HepG2 (cell line): ENCODE measurements around the gene SNX13. TPM values are rescaled to one million over a fixed set of nuclear protein-coding genes. Genes with fewer than 3 reads are reported as not detected.

Experiments used
- ATAC-seq: fragments of 200-7000 bp; cut with Tn5 transposase; 3 replicates; pipeline ENCODE4 v1.9.1; 2020; ENCODE audit warnings: mild to moderate bottlenecking, moderate library complexity
- BruUV-seq: library from RNA; stranded (reverse); fragments of 400-500 nt; replicated peaks from 2 replicates; lab custom pipeline; 2021; lab: Mats Ljungman, UMichigan
- CTCF ChIA-PET: fragments of 300-600 bp; formaldehyde crosslinking; extraction: SDS; loops from one replicate; lab custom pipeline; 2021; ENCODE audit warnings: low total read pairs, inconsistent platforms, low intra/inter-chr PET ratio; lab: Yijun Ruan, JAX
- POLR2A ChIA-PET: fragments of 350-600 bp; sonication (Branson Sonifier 250); formaldehyde crosslinking; loops from one replicate; lab custom pipeline; 2020; ENCODE audit warnings: antibody characterized with exemption, inconsistent platforms; lab: Yijun Ruan, JAX
- DNase-seq: peaks from one replicate; pipeline ENCODE4 v3.0.0-alpha.2; 2015; ENCODE audit warnings: low spot score
- FAIRE-seq: peaks from 3 replicates; lab custom pipeline; 2011; peaks lifted over from hg19 to GRCh38; lab: Jason Lieb, UNC
- H2AFZ ChIP-seq: one replicate; pipeline ENCODE4 v1.6.1; 2011; ENCODE audit warnings: low read length, inconsistent platforms
- H3K27ac ChIP-seq: fragments of 300-600 bp; 3 replicates; pipeline ENCODE4 v1.8.0; 2011; ENCODE audit warnings: mixed run types, mild to moderate bottlenecking, mixed read lengths, low read length, inconsistent platforms; ENCODE audit not compliant: insufficient read depth; ENCODE audit errors: extremely low read length
- H3K27me3 ChIP-seq, 2 experiments: fragments of 200-600 bp in 1 of 2; 2 replicates in 1 of 2; 3 replicates in 1 of 2; pipeline versions ENCODE4 v1.6.0 to v1.8.0; 2011; ENCODE audit warnings: low read length in 2 of 2, mild to moderate bottlenecking in 2 of 2, moderate library complexity in 2 of 2, inconsistent platforms in 1 of 2; ENCODE audit not compliant: insufficient read depth in 2 of 2, control insufficient read depth in 1 of 2
- H3K36me3 ChIP-seq, 2 experiments: fragments of 200-600 bp in 1 of 2; replicated peaks in 1 of 2; 2 replicates in 1 of 2; 3 replicates in 1 of 2; pipeline versions ENCODE4 v1.5.1 to v1.8.0; 2011; ENCODE audit warnings: low read length in 2 of 2, inconsistent platforms in 1 of 2; ENCODE audit not compliant: insufficient read depth in 2 of 2, control insufficient read depth in 1 of 2
- H3K4me1 ChIP-seq: 2 replicates; pipeline ENCODE4 v1.5.1; 2012; ENCODE audit warnings: low read length, inconsistent platforms; ENCODE audit not compliant: insufficient read depth
- H3K4me2 ChIP-seq: 2 replicates; pipeline ENCODE4 v1.6.0; 2011; ENCODE audit warnings: low read depth, low read length, inconsistent platforms
- H3K4me3 ChIP-seq, 3 experiments: fragments of 200-600 bp in 1 of 3; sonication (generic), shearing (Covaris generic) in 1 of 3; replicated peaks in 1 of 3; 2 replicates each; pipeline ENCODE4 v1.5.1; 2011 to 2016; ENCODE audit warnings: low read length in 3 of 3, inconsistent platforms in 2 of 3, low read depth in 2 of 3, mild to moderate bottlenecking in 2 of 3, control low read depth in 1 of 3, mixed read lengths in 1 of 3; ENCODE audit not compliant: insufficient read depth in 1 of 3
- H3K79me2 ChIP-seq: one replicate; pipeline ENCODE4 v1.6.1; 2011; ENCODE audit warnings: low read length, inconsistent platforms; ENCODE audit not compliant: insufficient read depth
- H3K9ac ChIP-seq: 2 replicates; pipeline ENCODE4 v1.6.0; 2011; ENCODE audit warnings: mild to moderate bottlenecking, low read depth, low read length, inconsistent platforms; ENCODE audit not compliant: insufficient read depth
- H3K9me3 ChIP-seq: 2 replicates; pipeline ENCODE4 v1.5.1; 2012; ENCODE audit warnings: mild to moderate bottlenecking, low read length
- H4K20me1 ChIP-seq: 2 replicates; pipeline ENCODE4 v1.6.0; 2011; ENCODE audit warnings: inconsistent platforms, mild to moderate bottlenecking, low read length, moderate library complexity; ENCODE audit not compliant: insufficient read depth
- GABPB1 ChIP-seq: IDR thresholded peaks from 2 replicates; pipeline ENCODE4 v1.6.1; 2016; ENCODE audit warnings: mild to moderate bottlenecking, missing genetic modification reagents, moderate library complexity, missing compliant biosample characterization
- GLMP ChIP-seq: sonication (generic); formaldehyde crosslinking; IDR thresholded peaks from 2 replicates; pipeline ENCODE4 v1.9.0; 2021; ENCODE audit warnings: missing genetic modification reagents, mild to moderate bottlenecking, borderline replicate concordance
- JARID2 ChIP-seq: sonication (generic); formaldehyde crosslinking; IDR thresholded peaks from 2 replicates; pipeline ENCODE4 v1.8.1; 2023; ENCODE audit warnings: missing genetic modification reagents, inconsistent platforms; ENCODE audit not compliant: insufficient replicate concordance
- KLF15 ChIP-seq: sonication (generic); formaldehyde crosslinking; IDR thresholded peaks from 2 replicates; pipeline ENCODE4 v1.8.1; 2023; ENCODE audit warnings: borderline replicate concordance, mild to moderate bottlenecking, inconsistent platforms, missing genetic modification reagents, mixed read lengths
- LRRFIP1 ChIP-seq: sonication (generic); formaldehyde crosslinking; conservative IDR thresholded peaks from 2 replicates; pipeline ENCODE4 v1.4.0; 2020; ENCODE audit warnings: missing genetic modification reagents
- SAP130 ChIP-seq: IDR thresholded peaks from 2 replicates; pipeline ENCODE4 v1.6.1; 2016; ENCODE audit warnings: low read depth
- TBX3 ChIP-seq: fragments of 450-650 bp; IDR thresholded peaks from 2 replicates; pipeline ENCODE4 v1.6.1; 2017; ENCODE audit warnings: antibody characterized with exemption, mild to moderate bottlenecking, inconsistent platforms, borderline replicate concordance
- ZFAT ChIP-seq: sonication (generic); formaldehyde crosslinking; conservative IDR thresholded peaks from 2 replicates; pipeline ENCODE4 v1.8.1; 2023; ENCODE audit warnings: missing genetic modification reagents, inconsistent platforms
- ZNF547 ChIP-seq: sonication (generic); formaldehyde crosslinking; IDR thresholded peaks from 2 replicates; pipeline ENCODE4 v1.5.1; 2020; ENCODE audit warnings: mild to moderate bottlenecking, missing genetic modification reagents
- ZNF615 ChIP-seq: sonication (generic); formaldehyde crosslinking; IDR thresholded peaks from 2 replicates; pipeline ENCODE4 v1.5.0; 2020; ENCODE audit warnings: mild to moderate bottlenecking, missing genetic modification reagents, borderline replicate concordance
- WGBS: methylation state at CpG from one replicate; pipeline ENCODE4 v1.1.6; 2017; ENCODE audit warnings: low lambda C conversion rate; 5-methylcytosine and 5-hydroxymethylcytosine counted together
- in situ Hi-C: cut with HindIII; loops from 2 replicates; pipeline ENCODE4 v1.10.0; 2017; ENCODE audit warnings: low pct_unique_long_range_greater_than_20kb; ENCODE audit not compliant: extremely low pct_ligation_motif_present
- intact Hi-C: fragments of 100-400 bp; cut with micrococcal nuclease; formaldehyde crosslinking; loops from one replicate; pipeline ENCODE4 v1.10.0; 2022; ENCODE audit not compliant: unreplicated experiment
- polyA plus RNA-seq, 8 experiments: library from polyadenylated mRNA; depleted of rRNA in 3 of 8; stranded (reverse) in 7 of 8; unstranded in 1 of 8; fragments of >200 nt; fragmentation: Illumina TruSeq in 4 of 8; extraction: Trizol in 4 of 8; gene quantifications; 2 replicates each; pipeline versions ENCODE4 v1.2.1 to v1.2.3, GENCODE V29; 2011 to 2016; ENCODE audit warnings: low read depth in 4 of 8, missing spikeins in 1 of 8, mixed read lengths in 1 of 8; ENCODE audit not compliant: insufficient read depth in 1 of 8
- total RNA-seq, 5 experiments: library from RNA; depleted of rRNA; stranded (reverse); fragments of >200 nt; fragmentation: Illumina TruSeq; extraction: Trizol; gene quantifications; 2 replicates each; pipeline ENCODE4 v1.2.3, GENCODE V29; 2016; ENCODE audit warnings: low read depth in 1 of 5

The SNX13 gene
- total and polyA plus RNA-seq, 2 of the 13 experiments (the other 11 are each of a cell fraction or from before 2014, with no cell fraction given), result 14.3 to 32.3 TPM

- FAIRE-seq (no peak), DNase-seq (no peak), ATAC-seq (no peak)
- no peak overlapping the region for H3K4me2 ChIP-seq
- no peaks in the 10 kb centered on the region for H3K27me3 ChIP-seq
- peaks cover 0 to 10% of the 10 kb centered on the region in 2 experiments; a peak in 2 of 5 replicates for H3K36me3 ChIP-seq
- no peak overlapping the region for H3K4me3 ChIP-seq
- in situ Hi-C loops (no loop called here), intact Hi-C loops (no loop called here)
- 100% methylated on average over 1 of the region's 1 CpG for WGBS
- no peak overlapping the region for H3K27ac ChIP-seq
- no peaks in the 10 kb centered on the region for H3K9me3 ChIP-seq
- BruUV-seq, result no TSS peak
- CTCF ChIA-PET, result no interaction called here
- POLR2A ChIA-PET, result no interaction called here
- no peak overlapping the region for H2AFZ ChIP-seq
- no peaks in the 10 kb centered on the region for H3K4me1 ChIP-seq
- no peak overlapping the region for H3K9ac ChIP-seq
- H3K79me2 ChIP-seq, result no peaks in the 10 kb centered on the region
- no peak for TF ChIP-seq TBX3
- no peaks in the 10 kb centered on the region for H4K20me1 ChIP-seq
These were observed 148.0 kb downstream of the SNX13 start for GRCh38 chr7:17792075-17792936.

GRCh38 chr7:17787257-17787656 lies 153.0 kb downstream of the SNX13 start:
- intact Hi-C loops, result no loop called here
- no peaks in the 10 kb centered on the region for H4K20me1 ChIP-seq
- no peaks in the 10 kb centered on the region for H3K79me2 ChIP-seq
- no peak for TF ChIP-seq ZNF547 (CRISPR knock-in tag)
- no peak for TF ChIP-seq KLF15
- TF ChIP-seq ZFAT (CRISPR knock-in tag), result no peak
- no peak for TF ChIP-seq GLMP (CRISPR knock-in tag)
- no peak for TF ChIP-seq SAP130 (CRISPR knock-in tag)
- no peak for TF ChIP-seq GABPB1 (CRISPR knock-in tag)
- TF ChIP-seq ZNF615 (CRISPR knock-in tag), result no peak
- no peak for TF ChIP-seq JARID2 (CRISPR knock-in tag)
- TF ChIP-seq LRRFIP1 (CRISPR knock-in tag), result no peak
- H3K36me3 ChIP-seq, result no peaks in the 10 kb centered on the region
- ChIA-PET CTCF (no interaction called here), POLR2A (no interaction called here)
- BruUV-seq, result no TSS peak
- FAIRE-seq (no peak), DNase-seq (no peak), ATAC-seq (no peak)
- no peaks in the 10 kb centered on the region for H3K27me3 ChIP-seq
- H3K9me3 ChIP-seq, result no peaks in the 10 kb centered on the region
- 95% methylated on average over 1 of the region's 1 CpG for WGBS
- H3K4me1 ChIP-seq, result no peaks in the 10 kb centered on the region
- no peak overlapping the region for H3K27ac ChIP-seq
- in situ Hi-C loops, result no loop called here
- no peak overlapping the region for H3K9ac ChIP-seq
- no peak overlapping the region for H3K4me3 ChIP-seq
- no peak overlapping the region for H3K4me2 ChIP-seq
- H2AFZ ChIP-seq, result no peak overlapping the region
